ENCODE measurements around the gene MSMP.
A peak's percentile ranks its signal among the peaks of the same experiment; 100 is the strongest.

MSMP gene

GRCh38 chr9:35769763-35770162 is 15.7 kb upstream of the MSMP start:
- Histone ChIP-seq H3K4me1 (ENCODE audit: control insufficient read depth, insufficient read depth, low read length) (peaks cover 20% of the 10 kb centered on the region), H3K9me3 (ENCODE audit: control insufficient read depth, low read length) (no peaks in the 10 kb centered on the region), H3K9ac (ENCODE audit: low read length) (no peak overlapping the region), H3K27me3 (replicated peaks; ENCODE audit: control insufficient read depth, insufficient read depth, low read length) (no peaks in the 10 kb centered on the region), H3K4me3 (ENCODE audit: low read length) (no peak overlapping the region), H3K36me3 (ENCODE audit: control insufficient read depth, insufficient read depth, low read length, severe bottlenecking) (no peaks in the 10 kb centered on the region)
- DNase-seq (ENCODE audit: low read depth): no peak

GRCh38 chr9:35767458-35767857 is 13.4 kb upstream of the MSMP start:
- H3K4me3 ChIP-seq (ENCODE audit: low read length): no peak overlapping the region
- no peak for DNase-seq (ENCODE audit: low read depth)
- no peak overlapping the region for H3K9ac ChIP-seq (ENCODE audit: low read length)
- H3K9me3 ChIP-seq (ENCODE audit: control insufficient read depth, low read length): no peaks in the 10 kb centered on the region
- H3K36me3 ChIP-seq (ENCODE audit: control insufficient read depth, insufficient read depth, low read length, severe bottlenecking): no peaks in the 10 kb centered on the region
- no peaks in the 10 kb centered on the region for H3K27me3 ChIP-seq (replicated peaks; ENCODE audit: control insufficient read depth, insufficient read depth, low read length)
- H3K4me1 ChIP-seq (ENCODE audit: control insufficient read depth, insufficient read depth, low read length): peaks cover 20% of the 10 kb centered on the region

GRCh38 chr9:35766997-35767396 is 12.9 kb upstream of the MSMP start:
- Histone ChIP-seq H3K4me1 (ENCODE audit: control insufficient read depth, insufficient read depth, low read length) (peaks cover 17% of the 10 kb centered on the region), H3K4me3 (ENCODE audit: low read length) (no peak overlapping the region), H3K9ac (ENCODE audit: low read length) (no peak overlapping the region), H3K27me3 (replicated peaks; ENCODE audit: control insufficient read depth, insufficient read depth, low read length) (no peaks in the 10 kb centered on the region), H3K36me3 (ENCODE audit: control insufficient read depth, insufficient read depth, low read length, severe bottlenecking) (no peaks in the 10 kb centered on the region), H3K9me3 (ENCODE audit: control insufficient read depth, low read length) (no peaks in the 10 kb centered on the region)
- DNase-seq (ENCODE audit: low read depth): no peak

GRCh38 chr9:35763803-35764202 is 9.7 kb upstream of the MSMP start:
- Histone ChIP-seq H3K9me3 (ENCODE audit: control insufficient read depth, low read length) (no peaks in the 10 kb centered on the region), H3K9ac (ENCODE audit: low read length) (no peak overlapping the region), H3K27me3 (replicated peaks; ENCODE audit: control insufficient read depth, insufficient read depth, low read length) (no peaks in the 10 kb centered on the region), H3K36me3 (ENCODE audit: control insufficient read depth, insufficient read depth, low read length, severe bottlenecking) (no peaks in the 10 kb centered on the region), H3K4me3 (ENCODE audit: low read length) (no peak overlapping the region), H3K4me1 (ENCODE audit: control insufficient read depth, insufficient read depth, low read length) (peaks cover 5% of the 10 kb centered on the region)
- DNase-seq (ENCODE audit: low read depth): no peak

- Histone ChIP-seq H3K9ac (ENCODE audit: low read length) (no peak overlapping the region), H3K36me3 (ENCODE audit: control insufficient read depth, insufficient read depth, low read length, severe bottlenecking) (no peaks in the 10 kb centered on the region), H3K9me3 (ENCODE audit: control insufficient read depth, low read length) (no peaks in the 10 kb centered on the region), H3K4me1 (ENCODE audit: control insufficient read depth, insufficient read depth, low read length) (peaks cover 11% of the 10 kb centered on the region), H3K4me3 (ENCODE audit: low read length) (no peak overlapping the region), H3K27me3 (replicated peaks; ENCODE audit: control insufficient read depth, insufficient read depth, low read length) (no peaks in the 10 kb centered on the region)
- DNase-seq (ENCODE audit: low read depth): no peak
Measured at GRCh38 chr9:35763181-35763580, 9.1 kb upstream of the MSMP start.

DNA sequence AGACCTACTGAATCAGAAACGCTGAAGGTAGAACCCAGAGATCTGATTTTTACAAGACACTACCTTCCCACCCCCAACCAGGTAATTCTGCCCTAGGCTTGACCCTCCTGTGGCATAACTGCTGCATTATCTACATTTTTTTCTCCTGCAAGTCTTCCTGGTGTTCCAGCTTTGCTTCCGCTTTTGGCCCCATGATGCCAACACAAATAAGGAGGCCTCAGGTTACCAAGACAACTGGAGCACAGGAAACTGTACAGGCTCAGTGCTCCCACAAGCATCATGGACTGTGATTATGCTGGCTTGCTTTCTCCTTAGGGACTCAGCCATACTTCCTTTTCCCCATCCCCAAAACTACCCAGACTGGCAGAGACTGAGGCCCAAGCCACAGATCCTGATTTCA is 6.6 kb upstream of the MSMP start:
- no peaks in the 10 kb centered on the region for H3K9me3 ChIP-seq (ENCODE audit: control insufficient read depth, low read length)
- no peaks in the 10 kb centered on the region for H3K27me3 ChIP-seq (replicated peaks; ENCODE audit: control insufficient read depth, insufficient read depth, low read length)
- no peaks in the 10 kb centered on the region for H3K36me3 ChIP-seq (ENCODE audit: control insufficient read depth, insufficient read depth, low read length, severe bottlenecking)
- H3K4me1 ChIP-seq (ENCODE audit: control insufficient read depth, insufficient read depth, low read length): peaks cover 28% of the 10 kb centered on the region
- no peak overlapping the region for H3K4me3 ChIP-seq (ENCODE audit: low read length)
- no peak overlapping the region for H3K9ac ChIP-seq (ENCODE audit: low read length)
- DNase-seq (ENCODE audit: low read depth): peak; percentile 23

DNA sequence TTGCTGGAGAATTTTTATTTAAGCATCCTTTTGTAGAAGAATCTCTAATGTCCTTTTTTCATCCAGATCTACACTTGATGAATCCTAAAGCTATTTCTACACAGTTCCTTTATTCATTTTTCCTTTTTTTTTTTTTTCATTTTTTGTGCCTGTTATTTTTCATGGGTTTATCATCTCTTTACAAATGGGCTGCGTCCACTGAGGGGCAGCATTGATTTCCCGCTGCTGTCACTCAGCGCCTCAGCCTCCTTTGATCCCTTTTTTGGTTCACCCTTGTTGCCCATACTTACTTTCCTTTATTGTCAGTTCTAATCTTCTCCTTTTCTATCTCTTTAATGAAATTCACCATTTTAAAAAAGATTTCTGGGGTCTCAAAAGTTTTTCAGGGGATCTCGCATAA is 5.7 kb upstream of the MSMP start:
- Histone ChIP-seq H3K27me3 (replicated peaks; ENCODE audit: control insufficient read depth, insufficient read depth, low read length) (no peaks in the 10 kb centered on the region), H3K4me3 (ENCODE audit: low read length) (no peak overlapping the region), H3K36me3 (ENCODE audit: control insufficient read depth, insufficient read depth, low read length, severe bottlenecking) (peaks cover 7% of the 10 kb centered on the region), H3K4me1 (ENCODE audit: control insufficient read depth, insufficient read depth, low read length) (peaks cover 28% of the 10 kb centered on the region), H3K9ac (ENCODE audit: low read length) (no peak overlapping the region), H3K9me3 (ENCODE audit: control insufficient read depth, low read length) (no peaks in the 10 kb centered on the region)
- DNase-seq (ENCODE audit: low read depth): no peak

GRCh38 chr9:35758475-35759050 is 4.5 kb upstream of the MSMP start:
- Histone ChIP-seq H3K4me3 (ENCODE audit: low read length) (peak overlapping the region; percentile 21), H3K36me3 (ENCODE audit: control insufficient read depth, insufficient read depth, low read length, severe bottlenecking) (peaks cover 17% of the 10 kb centered on the region), H3K9ac (ENCODE audit: low read length) (peak overlapping the region; percentile 53), H3K4me1 (ENCODE audit: control insufficient read depth, insufficient read depth, low read length) (peaks cover 28% of the 10 kb centered on the region), H3K9me3 (ENCODE audit: control insufficient read depth, low read length) (no peaks in the 10 kb centered on the region), H3K27me3 (replicated peaks; ENCODE audit: control insufficient read depth, insufficient read depth, low read length) (no peaks in the 10 kb centered on the region)
- no peak for DNase-seq (ENCODE audit: low read depth)

- no peak for DNase-seq (ENCODE audit: low read depth)
- no peaks in the 10 kb centered on the region for H3K27me3 ChIP-seq (replicated peaks; ENCODE audit: control insufficient read depth, insufficient read depth, low read length)
- peak overlapping the region; percentile 53 for H3K9ac ChIP-seq (ENCODE audit: low read length)
- H3K9me3 ChIP-seq (ENCODE audit: control insufficient read depth, low read length): no peaks in the 10 kb centered on the region
- peak overlapping the region; percentile 21 for H3K4me3 ChIP-seq (ENCODE audit: low read length)
- peaks cover 24% of the 10 kb centered on the region for H3K36me3 ChIP-seq (ENCODE audit: control insufficient read depth, insufficient read depth, low read length, severe bottlenecking)
- H3K4me1 ChIP-seq (ENCODE audit: control insufficient read depth, insufficient read depth, low read length): peaks cover 28% of the 10 kb centered on the region
Measured at GRCh38 chr9:35757892-35758275, 3.8 kb upstream of the MSMP start.

- peaks cover 28% of the 10 kb centered on the region for H3K4me1 ChIP-seq (ENCODE audit: control insufficient read depth, insufficient read depth, low read length)
- H3K4me3 ChIP-seq (ENCODE audit: low read length): peak overlapping the region; percentile 21
- H3K9me3 ChIP-seq (ENCODE audit: control insufficient read depth, low read length): no peaks in the 10 kb centered on the region
- peak; percentile 24 for DNase-seq (ENCODE audit: low read depth)
- peaks cover 29% of the 10 kb centered on the region for H3K36me3 ChIP-seq (ENCODE audit: control insufficient read depth, insufficient read depth, low read length, severe bottlenecking)
- H3K27me3 ChIP-seq (replicated peaks; ENCODE audit: control insufficient read depth, insufficient read depth, low read length): no peaks in the 10 kb centered on the region
- peak overlapping the region; percentile 51 for H3K9ac ChIP-seq (ENCODE audit: low read length)
Measured at GRCh38 chr9:35757226-35757891, 3.3 kb upstream of the MSMP start.

DNA sequence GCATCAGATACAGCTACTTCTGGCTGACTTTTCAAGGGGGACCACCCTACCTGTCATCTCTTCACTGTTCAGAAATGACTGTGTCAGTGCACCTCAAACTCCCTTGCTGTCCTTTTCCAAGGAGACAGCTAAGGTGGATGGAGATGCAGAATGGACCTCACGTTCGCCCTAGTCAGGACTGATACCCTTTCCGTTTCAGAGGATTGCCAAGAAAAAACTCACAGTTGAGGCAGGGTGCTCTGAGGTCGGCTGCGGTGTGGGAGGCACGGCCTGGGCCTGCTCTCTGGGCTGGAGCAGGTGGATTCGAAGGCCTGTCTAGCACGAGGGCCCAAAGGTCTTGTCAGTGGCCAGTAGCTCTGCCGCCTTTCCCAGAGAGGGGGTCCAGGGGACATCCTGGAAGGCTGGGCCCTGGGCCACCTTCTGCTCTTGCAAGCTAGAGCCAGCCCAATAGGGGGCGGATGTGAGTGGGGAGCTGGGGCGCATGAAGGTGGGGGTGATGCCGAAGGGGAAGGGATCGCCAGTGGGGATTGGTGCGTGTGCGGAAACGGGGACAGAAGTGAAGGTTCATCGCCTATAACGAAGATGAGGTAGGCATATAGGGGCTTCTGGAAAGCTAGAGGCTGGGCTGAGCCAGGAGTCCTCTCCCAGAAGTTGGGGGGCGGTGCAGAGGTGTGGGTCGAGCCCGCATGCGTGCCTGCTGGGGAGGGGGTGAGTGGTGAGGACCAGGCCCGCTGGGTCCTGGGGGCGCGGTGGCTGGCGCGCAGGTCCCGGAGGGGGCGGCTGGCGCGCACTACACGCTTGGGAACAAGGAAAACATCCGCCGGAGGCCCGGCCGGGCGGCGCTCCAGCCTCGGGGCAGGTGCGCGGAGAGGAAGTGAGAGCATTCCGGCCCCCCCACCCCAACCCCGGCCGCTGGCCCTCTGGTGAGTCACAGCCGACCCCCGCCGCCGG is 2.5 kb upstream of the MSMP start:
- Histone ChIP-seq H3K36me3 (ENCODE audit: control insufficient read depth, insufficient read depth, low read length, severe bottlenecking) (peaks cover 38% of the 10 kb centered on the region), H3K9me3 (ENCODE audit: control insufficient read depth, low read length) (no peaks in the 10 kb centered on the region), H3K4me1 (ENCODE audit: control insufficient read depth, insufficient read depth, low read length) (peaks cover 28% of the 10 kb centered on the region), H3K9ac (ENCODE audit: low read length) (no peak overlapping the region), H3K27me3 (replicated peaks; ENCODE audit: control insufficient read depth, insufficient read depth, low read length) (no peaks in the 10 kb centered on the region), H3K4me3 (ENCODE audit: low read length) (peak overlapping the region; percentile 18)
- peak; percentile 30 for DNase-seq (ENCODE audit: low read depth)
